Activated T-helper 2 cell treated with anti-CD3 and anti-CD28 coated beads, Interferon-gamma antibody, Interleukin-2, Interleukin-4, amounts not matched to agents 10 μg/mL and 5 μg/mL and 100 μg/mL, durations not matched to agents 14 hours and 24 hours and 36 hours (primary cell): ENCODE data around the gene RND3. TPM values are rescaled to one million over a fixed set of nuclear protein-coding genes. Genes with fewer than 3 reads are reported as not detected.

Experiments
- DNase-seq: peaks from one replicate; pipeline ENCODE4 v3.0.0; 2021; ENCODE audit warnings: low spot score
- H3K27ac Mint-ChIP-seq: one replicate; pipeline ENCODE4 v1.8.0; 2021; ENCODE audit warnings: mixed read lengths
- H3K27me3 Mint-ChIP-seq: one replicate; pipeline ENCODE4 v1.8.0; 2021; ENCODE audit warnings: low read depth, mixed read lengths
- H3K36me3 Mint-ChIP-seq: one replicate; pipeline ENCODE4 v1.8.0; 2021; ENCODE audit warnings: low read depth, mixed read lengths
- H3K4me1 Mint-ChIP-seq: one replicate; pipeline ENCODE4 v1.8.0; 2021; ENCODE audit warnings: low read depth, mixed read lengths
- H3K4me3 Mint-ChIP-seq: one replicate; pipeline ENCODE4 v1.8.0; 2021; ENCODE audit warnings: low read depth, mild to moderate bottlenecking, moderate library complexity, mixed read lengths
- H3K9me3 Mint-ChIP-seq: one replicate; pipeline ENCODE4 v1.8.0; 2021; ENCODE audit warnings: mixed read lengths
- intact Hi-C: fragments of 100-400 bp; cut with micrococcal nuclease; formaldehyde crosslinking; loops from one replicate; pipeline ENCODE4 v1.15.1; 2023
- total RNA-seq: library from RNA; stranded (reverse); gene quantifications from 2 replicates; pipeline ENCODE4 v1.2.3, GENCODE V29; 2022

RND3 gene
- total RNA-seq, 1 donor from 2014 or later = not detected

GRCh38 chr2:150477347-150477746 lies 10.1 kb downstream of the RND3 start:
- no peak overlapping the region for H3K27ac Mint-ChIP-seq
- H3K4me3 Mint-ChIP-seq = no peak overlapping the region
- no peaks in the 10 kb centered on the region for H3K36me3 Mint-ChIP-seq
- H3K9me3 Mint-ChIP-seq = no peaks in the 10 kb centered on the region
- intact Hi-C loops = no loop called here
- no peak for DNase-seq
- no peaks in the 10 kb centered on the region for H3K27me3 Mint-ChIP-seq
- no peaks in the 10 kb centered on the region for H3K4me1 Mint-ChIP-seq

GRCh38 chr2:150476809-150477302 lies 10.6 kb downstream of the RND3 start:
- no peak for DNase-seq
- Mint-ChIP-seq H3K27ac (no peak overlapping the region), H3K4me1 (no peaks in the 10 kb centered on the region), H3K36me3 (no peaks in the 10 kb centered on the region), H3K9me3 (no peaks in the 10 kb centered on the region), H3K4me3 (no peak overlapping the region), H3K27me3 (no peaks in the 10 kb centered on the region)
- intact Hi-C loops = no loop called here

- Mint-ChIP-seq H3K36me3 (no peaks in the 10 kb centered on the region), H3K27me3 (no peaks in the 10 kb centered on the region), H3K9me3 (no peaks in the 10 kb centered on the region), H3K4me3 (no peak overlapping the region), H3K4me1 (no peaks in the 10 kb centered on the region), H3K27ac (no peak overlapping the region)
- DNase-seq = no peak
- intact Hi-C loops = no loop called here
Observed at GRCh38 chr2:150476286-150476685, 11.2 kb downstream of the RND3 start.

GRCh38 chr2:150475479-150476250 lies 11.8 kb downstream of the RND3 start:
- no peaks in the 10 kb centered on the region for H3K4me1 Mint-ChIP-seq
- no peaks in the 10 kb centered on the region for H3K36me3 Mint-ChIP-seq
- intact Hi-C loops = no loop called here
- no peak for DNase-seq
- H3K4me3 Mint-ChIP-seq = no peak overlapping the region
- no peaks in the 10 kb centered on the region for H3K27me3 Mint-ChIP-seq
- no peaks in the 10 kb centered on the region for H3K9me3 Mint-ChIP-seq
- no peak overlapping the region for H3K27ac Mint-ChIP-seq

- H3K36me3 Mint-ChIP-seq = no peaks in the 10 kb centered on the region
- intact Hi-C loops = no loop called here
- no peaks in the 10 kb centered on the region for H3K27me3 Mint-ChIP-seq
- no peaks in the 10 kb centered on the region for H3K4me1 Mint-ChIP-seq
- H3K9me3 Mint-ChIP-seq = no peaks in the 10 kb centered on the region
- DNase-seq = no peak
- no peak overlapping the region for H3K27ac Mint-ChIP-seq
- no peak overlapping the region for H3K4me3 Mint-ChIP-seq
Observed at GRCh38 chr2:150474326-150475074, 13.0 kb downstream of the RND3 start.

- DNase-seq = no peak
- H3K36me3 Mint-ChIP-seq = no peaks in the 10 kb centered on the region
- no peaks in the 10 kb centered on the region for H3K9me3 Mint-ChIP-seq
- intact Hi-C loops = no loop called here
- no peaks in the 10 kb centered on the region for H3K4me1 Mint-ChIP-seq
- no peak overlapping the region for H3K27ac Mint-ChIP-seq
- H3K27me3 Mint-ChIP-seq = no peaks in the 10 kb centered on the region
- no peak overlapping the region for H3K4me3 Mint-ChIP-seq
Observed at GRCh38 chr2:150473767-150474166, 13.7 kb downstream of the RND3 start.

GRCh38 chr2:150472511-150472899 lies 15.0 kb downstream of the RND3 start:
- H3K36me3 Mint-ChIP-seq = no peaks in the 10 kb centered on the region
- DNase-seq = no peak
- no peaks in the 10 kb centered on the region for H3K9me3 Mint-ChIP-seq
- no peak overlapping the region for H3K27ac Mint-ChIP-seq
- intact Hi-C loops = no loop called here
- H3K4me1 Mint-ChIP-seq = no peaks in the 10 kb centered on the region
- H3K4me3 Mint-ChIP-seq = no peak overlapping the region
- H3K27me3 Mint-ChIP-seq = no peaks in the 10 kb centered on the region

GRCh38 chr2:150471813-150472510 lies 15.5 kb downstream of the RND3 start:
- Mint-ChIP-seq H3K9me3 (no peaks in the 10 kb centered on the region), H3K36me3 (no peaks in the 10 kb centered on the region), H3K4me3 (no peak overlapping the region), H3K27ac (no peak overlapping the region), H3K27me3 (no peaks in the 10 kb centered on the region), H3K4me1 (no peaks in the 10 kb centered on the region)
- intact Hi-C loops = no loop called here
- DNase-seq = no peak

- H3K27ac Mint-ChIP-seq = no peak overlapping the region
- H3K9me3 Mint-ChIP-seq = no peaks in the 10 kb centered on the region
- H3K36me3 Mint-ChIP-seq = no peaks in the 10 kb centered on the region
- H3K4me3 Mint-ChIP-seq = no peak overlapping the region
- intact Hi-C loops = no loop called here
- H3K4me1 Mint-ChIP-seq = no peaks in the 10 kb centered on the region
- DNase-seq = no peak
- H3K27me3 Mint-ChIP-seq = no peaks in the 10 kb centered on the region
Observed at GRCh38 chr2:150470435-150470834, 17.0 kb downstream of the RND3 start.

- intact Hi-C loops = no loop called here
- H3K9me3 Mint-ChIP-seq = no peaks in the 10 kb centered on the region
Observed at GRCh38 chr2:150469706-150470274, 17.7 kb downstream of the RND3 start.

GRCh38 chr2:150468350-150468960 lies 19.0 kb downstream of the RND3 start:
- H3K36me3 Mint-ChIP-seq = no peaks in the 10 kb centered on the region
- intact Hi-C loops = no loop called here
- no peaks in the 10 kb centered on the region for H3K9me3 Mint-ChIP-seq
- no peak overlapping the region for H3K27ac Mint-ChIP-seq
- H3K27me3 Mint-ChIP-seq = no peaks in the 10 kb centered on the region
- H3K4me1 Mint-ChIP-seq = no peaks in the 10 kb centered on the region
- no peak for DNase-seq
- H3K4me3 Mint-ChIP-seq = no peak overlapping the region

More at GRCh38 chr2:150469706-150470274, 17.7 kb downstream of the RND3 start:
- Mint-ChIP-seq H3K4me1 (no peaks in the 10 kb centered on the region), H3K27ac (no peak overlapping the region), H3K27me3 (no peaks in the 10 kb centered on the region), H3K36me3 (no peaks in the 10 kb centered on the region), H3K4me3 (no peak overlapping the region)
- no peak for DNase-seq

- Mint-ChIP-seq H3K36me3 (no peaks in the 10 kb centered on the region), H3K4me3 (no peak overlapping the region), H3K27ac (no peak overlapping the region), H3K27me3 (no peaks in the 10 kb centered on the region), H3K9me3 (no peaks in the 10 kb centered on the region), H3K4me1 (no peaks in the 10 kb centered on the region)
- intact Hi-C loops = no loop called here
- no peak for DNase-seq
Observed at GRCh38 chr2:150467621-150467963, 19.9 kb downstream of the RND3 start.
